Measurements from ENCODE around the gene LAMTOR3.

GRCh38 chr4:99887837-99888236 lies 6.4 kb downstream of the LAMTOR3 start:
- no peak for TF ChIP-seq CTCF (IDR thresholded peaks at IDR 0.05)
- TF ChIP-seq POLR2A (IDR thresholded peaks at IDR 0.05), result no peak
